Psoas muscle (tissue), 8 donors: ENCODE results near the gene ASTN2. TPM values are rescaled to one million over a fixed set of nuclear protein-coding genes. Genes with fewer than 3 reads are reported as not detected.

Source experiments
- ATAC-seq, 4 donors: fragments of 200-7000 bp; cut with Tn5 transposase; one replicate each; pipeline ENCODE4 v1.9.1; 2020; ENCODE audit warnings: moderate library complexity in 3 of 4, mild to moderate bottlenecking in 2 of 4
- DNase-seq, 2 donors: peaks; one replicate each; pipeline ENCODE4 v3.0.0-alpha.2; 2020
- H3K27ac ChIP-seq: fragments of 200-600 bp; one replicate; pipeline ENCODE4 v1.8.0; 2022
- H3K27me3 ChIP-seq, 3 donors: fragments of 200-600 bp in 1 of 3; one replicate each; pipeline versions ENCODE4 v1.6.1 to v1.8.0; 2013 to 2022; ENCODE audit warnings: low read length in 2 of 3, mild to moderate bottlenecking in 2 of 3, moderate library complexity in 1 of 3; ENCODE audit not compliant: insufficient read depth in 3 of 3
- H3K36me3 ChIP-seq, 2 donors: fragments of 200-600 bp in 1 of 2; one replicate each; pipeline versions ENCODE4 v1.6.1 to v1.8.0; 2013 to 2022; ENCODE audit warnings: low read depth in 1 of 2, mild to moderate bottlenecking in 1 of 2, moderate library complexity in 1 of 2; ENCODE audit not compliant: insufficient read depth in 1 of 2
- H3K4me1 ChIP-seq: fragments of 200-600 bp; one replicate; pipeline ENCODE4 v1.8.0; 2022
- H3K4me3 ChIP-seq: fragments of 200-600 bp; one replicate; pipeline ENCODE4 v1.8.0; 2022; ENCODE audit warnings: mild to moderate bottlenecking
- H3K9me3 ChIP-seq: fragments of 200-600 bp; one replicate; pipeline ENCODE4 v1.8.0; 2022
- CTCF ChIP-seq: fragments of 200-600 bp; IDR thresholded peaks from one replicate; pipeline ENCODE4 v1.8.0; 2022; ENCODE audit warnings: antibody characterized with exemption
- WGBS, 3 donors: extraction: QIAGEN DNeasy Blood & Tissue Kit; methylation state at CpG; one replicate each; pipeline versions ENCODE4 v1.1.6 to v1.1.7; 2013; 5-methylcytosine and 5-hydroxymethylcytosine counted together
- intact Hi-C, 2 donors: fragments of 100-400 bp; cut with DNase I; formaldehyde crosslinking; loops; one replicate each; pipeline versions ENCODE4 v1.11.0 to v1.14.2; 2022
- polyA plus RNA-seq, 3 donors: library from polyadenylated mRNA; stranded (reverse); fragments of 200-250 nt; gene quantifications; one replicate each; pipeline ENCODE4 v1.2.3, GENCODE V29; 2013
- total RNA-seq, 4 donors: library from RNA; stranded (reverse); fragmentation: NEBNext Ultra II Directional in 2 of 4; extraction: Animal tissue kit (Norgen Biotek cat#: 25700) in 2 of 4; gene quantifications; one replicate each; pipeline versions ENCODE4 v1.2.1 to v1.2.4, GENCODE V29; 2021 to 2023
- donor health status: healthy with polysubstance abuse.
- donor health status: DM: no; HTN: no; CAD: no; lungs with moderate emphysema.
- donor health status: Bipolar disorder and iron deficiency.
- donor health status: healthy.
- donor health status: DM: yes; HTN: yes; CAD: no.
- donor health status: DM: no; HTN: no; CAD: no.
- donor health status: DM: no; HTN: no; CAD: no.
- donor health status: DM: yes; HTN: yes; CAD: no.

The ASTN2 gene
- total and polyA plus RNA-seq, 7 donors = 2.0 to 10.3 (median 3.3) TPM

DNA sequence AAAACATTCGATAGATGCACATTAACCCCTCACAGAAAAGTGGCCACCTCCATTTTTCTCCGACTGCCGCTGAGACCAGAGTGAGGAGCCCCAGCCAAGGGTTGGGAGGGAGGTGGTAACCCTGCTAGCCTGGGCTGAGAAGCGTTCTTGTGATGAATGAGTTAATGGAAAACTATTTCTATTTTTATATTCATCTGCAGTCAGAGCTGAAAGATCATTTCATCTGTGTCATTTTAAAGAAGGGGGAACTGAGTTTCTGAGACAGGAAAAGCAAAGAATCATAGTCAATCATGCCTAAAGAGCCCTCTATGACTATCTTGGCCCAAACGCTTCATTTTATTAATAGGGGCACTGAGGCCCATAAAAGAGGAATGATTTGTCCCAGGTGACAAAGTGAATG is 1031.7 kb downstream of the ASTN2 start:
- H3K9me3 ChIP-seq = no peaks in the 10 kb centered on the region
- no peak overlapping the region for H3K4me3 ChIP-seq
- DNase-seq = no peak
- H3K27ac ChIP-seq = no peak overlapping the region
- intact Hi-C loops = no loop called here
- WGBS, 3 donors = 67 to 72% (median 69%) methylated on average over 5 of the region's 5 CpGs
- H3K27me3 ChIP-seq = no peaks in the 10 kb centered on the region
- no peak for TF ChIP-seq CTCF
- H3K36me3 ChIP-seq = no peaks in the 10 kb centered on the region
- ATAC-seq = no peak
- H3K4me1 ChIP-seq = no peaks in the 10 kb centered on the region

DNA sequence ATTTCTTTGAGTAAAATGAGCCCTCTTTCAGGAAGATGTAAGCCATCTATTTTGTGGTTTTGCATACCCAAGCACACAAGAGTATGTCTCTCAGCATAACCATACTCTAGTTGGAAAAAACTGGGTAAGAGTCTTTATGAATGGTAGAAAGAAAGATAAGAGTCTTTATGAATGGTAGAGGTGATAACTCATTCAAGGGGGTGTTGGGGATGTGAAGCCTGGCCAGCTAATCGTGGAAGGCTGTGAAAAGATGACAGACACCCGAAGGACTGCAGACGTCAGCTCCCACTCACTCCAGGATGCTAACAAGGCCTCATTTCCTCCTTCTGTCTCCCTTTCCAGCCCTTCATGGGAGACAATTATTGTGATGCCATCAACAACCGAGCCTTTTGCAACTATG is 1032.8 kb downstream of the ASTN2 start:
- no peak for DNase-seq
- Histone ChIP-seq H3K36me3 (no peaks in the 10 kb centered on the region), H3K4me1 (no peaks in the 10 kb centered on the region), H3K27me3 (no peaks in the 10 kb centered on the region), H3K27ac (no peak overlapping the region), H3K4me3 (no peak overlapping the region), H3K9me3 (no peaks in the 10 kb centered on the region)
- intact Hi-C loops = no loop called here
- ATAC-seq = no peak
- WGBS, 3 donors = 73 to 78% (median 74%) methylated on average over 4 of the region's 4 CpGs
- TF ChIP-seq CTCF = no peak

- DNase-seq (no peak), ATAC-seq (no peak)
- TF ChIP-seq CTCF = no peak
- Histone ChIP-seq H3K4me1 (no peaks in the 10 kb centered on the region), H3K27me3 (no peaks in the 10 kb centered on the region), H3K4me3 (no peak overlapping the region), H3K27ac (no peak overlapping the region), H3K36me3 (no peaks in the 10 kb centered on the region), H3K9me3 (no peaks in the 10 kb centered on the region)
- intact Hi-C loops = no loop called here
- WGBS, 3 donors = 80 to 89% (median 84%) methylated on average over 2 of the region's 2 CpGs
Observed at GRCh38 chr9:116381350-116381749, 1033.5 kb downstream of the ASTN2 start.

GRCh38 chr9:116380496-116380995 is 1034.3 kb downstream of the ASTN2 start:
- no peak for ATAC-seq

More at GRCh38 chr9:116380496-116380995, 1034.3 kb downstream of the ASTN2 start:
- no peak for DNase-seq
- intact Hi-C loops = no loop called here
- no peaks in the 10 kb centered on the region for H3K9me3 ChIP-seq
- no peaks in the 10 kb centered on the region for H3K36me3 ChIP-seq
- no peaks in the 10 kb centered on the region for H3K4me1 ChIP-seq
- H3K4me3 ChIP-seq = no peak overlapping the region
- no peak overlapping the region for H3K27ac ChIP-seq
- H3K27me3 ChIP-seq = no peaks in the 10 kb centered on the region
- no peak for TF ChIP-seq CTCF
